H9 (cell line): Measurements from ENCODE around the gene TTN. TPM values are rescaled to one million over a fixed set of nuclear protein-coding genes. Genes with fewer than 3 reads are reported as not detected.

Experiments
- DNase-seq: peaks from one replicate; pipeline ENCODE4 v3.0.0-alpha.2; 2017
- H2AFZ ChIP-seq: one replicate; pipeline ENCODE4 v1.6.1; 2013; ENCODE audit warnings: mild to moderate bottlenecking, low read length, control low read depth, moderate library complexity
- H2AK5ac ChIP-seq: 2 replicates; pipeline ENCODE4 v1.6.1; 2013; ENCODE audit warnings: low read length, control low read depth, mixed read lengths; ENCODE audit not compliant: insufficient read length
- H2BK120ac ChIP-seq: one replicate; pipeline ENCODE4 v1.6.1; 2013; ENCODE audit warnings: low read depth, mild to moderate bottlenecking, low read length, control low read depth, inconsistent platforms; ENCODE audit not compliant: poor library complexity, severe bottlenecking
- H2BK12ac ChIP-seq: 2 replicates; pipeline ENCODE4 v1.6.1; 2013; ENCODE audit warnings: low read length, control low read depth, mixed read lengths, low read depth; ENCODE audit not compliant: insufficient read length
- H2BK15ac ChIP-seq: 2 replicates; pipeline ENCODE4 v1.6.1; 2013; ENCODE audit warnings: low read depth, low read length, control low read depth
- H2BK20ac ChIP-seq: one replicate; pipeline ENCODE4 v1.6.1; 2013; ENCODE audit warnings: low read depth, mild to moderate bottlenecking, low read length, control low read depth, inconsistent platforms; ENCODE audit not compliant: poor library complexity, severe bottlenecking
- H2BK5ac ChIP-seq: 2 replicates; pipeline ENCODE4 v1.6.1; 2013; ENCODE audit warnings: low read length, control low read depth, mixed read lengths; ENCODE audit not compliant: insufficient read length
- H3K14ac ChIP-seq: 2 replicates; pipeline ENCODE4 v1.6.1; 2013; ENCODE audit warnings: low read length, control low read depth; ENCODE audit not compliant: insufficient read depth
- H3K18ac ChIP-seq: 2 replicates; pipeline ENCODE4 v1.6.1; 2013; ENCODE audit warnings: low read depth, mild to moderate bottlenecking, mixed read lengths, low read length, control low read depth; ENCODE audit not compliant: insufficient read length
- H3K23ac ChIP-seq: 2 replicates; pipeline ENCODE4 v1.6.1; 2013; ENCODE audit warnings: low read length, control low read depth, mixed read lengths, low read depth; ENCODE audit not compliant: insufficient read length
- H3K23me2 ChIP-seq: 2 replicates; pipeline ENCODE4 v1.6.1; 2013; ENCODE audit warnings: low read depth, mild to moderate bottlenecking, mixed read lengths, low read length, control low read depth; ENCODE audit not compliant: insufficient read length, poor library complexity, severe bottlenecking
- H3K27ac ChIP-seq: 2 replicates; pipeline ENCODE4 v1.5.1; 2013; ENCODE audit warnings: low read length, control low read depth, mixed read lengths, low read depth; ENCODE audit not compliant: insufficient read length
- H3K27me3 ChIP-seq: 2 replicates; pipeline ENCODE4 v1.6.1; 2013; ENCODE audit warnings: low read length, control low read depth, inconsistent platforms; ENCODE audit not compliant: insufficient read depth
- H3K4ac ChIP-seq: 2 replicates; pipeline ENCODE4 v1.6.1; 2013; ENCODE audit warnings: low read depth, mild to moderate bottlenecking, control low read depth, inconsistent platforms, low read length, moderate library complexity
- H3K4me1 ChIP-seq: 2 replicates; pipeline ENCODE4 v1.6.1; 2013; ENCODE audit warnings: low read length, control low read depth, inconsistent platforms; ENCODE audit not compliant: insufficient read depth
- H3K4me2 ChIP-seq: 2 replicates; pipeline ENCODE4 v1.6.1; 2013; ENCODE audit warnings: low read length, control low read depth, mixed read lengths; ENCODE audit not compliant: insufficient read length, insufficient read depth
- H3K56ac ChIP-seq: 2 replicates; pipeline ENCODE4 v1.6.1; 2013; ENCODE audit warnings: low read depth, mild to moderate bottlenecking, mixed read lengths, low read length, control low read depth; ENCODE audit not compliant: insufficient read length
- H3K79me1 ChIP-seq: 2 replicates; pipeline ENCODE4 v1.6.1; 2013; ENCODE audit warnings: low read depth, mild to moderate bottlenecking, moderate library complexity, low read length, control low read depth, inconsistent platforms; ENCODE audit not compliant: insufficient read depth, poor library complexity, severe bottlenecking
- H3K79me2 ChIP-seq: 2 replicates; pipeline ENCODE4 v1.6.1; 2013; ENCODE audit warnings: low read length, control low read depth, inconsistent platforms; ENCODE audit not compliant: insufficient read depth
- H3K9ac ChIP-seq: 2 replicates; pipeline ENCODE4 v1.6.1; 2013; ENCODE audit warnings: low read length, control low read depth, mixed read lengths; ENCODE audit not compliant: insufficient read length; ENCODE audit errors: extremely low read depth
- H3K9me3 ChIP-seq: one replicate; pipeline ENCODE4 v1.6.1; 2013; ENCODE audit warnings: low read depth, low read length, inconsistent platforms; ENCODE audit not compliant: control insufficient read depth
- H3T11ph ChIP-seq: one replicate; pipeline ENCODE4 v1.6.1; 2013; ENCODE audit warnings: mild to moderate bottlenecking, low read length, control low read depth, inconsistent platforms
- H4K20me1 ChIP-seq: one replicate; pipeline ENCODE4 v1.6.1; 2013; ENCODE audit not compliant: control insufficient read depth, insufficient read length, insufficient read depth
- H4K5ac ChIP-seq: 2 replicates; pipeline ENCODE4 v1.6.1; 2013; ENCODE audit warnings: low read depth, mild to moderate bottlenecking, mixed read lengths, low read length, control low read depth; ENCODE audit not compliant: insufficient read length
- H4K8ac ChIP-seq: replicated peaks from 2 replicates; pipeline ENCODE4 v1.6.1; 2013; ENCODE audit warnings: low read length, control low read depth, mixed read lengths, low read depth; ENCODE audit not compliant: insufficient read length
- H4K91ac ChIP-seq: 2 replicates; pipeline ENCODE4 v1.6.1; 2013; ENCODE audit warnings: low read depth, mild to moderate bottlenecking, moderate library complexity, mixed read lengths, low read length, control low read depth; ENCODE audit not compliant: insufficient read length
- H3K27ac Mint-ChIP-seq, 3 experiments: 2 replicates in 2 of 3; 3 replicates in 1 of 3; pipeline ENCODE4 v1.8.0; 2020 to 2021; ENCODE audit warnings: mixed read lengths in 3 of 3, mild to moderate bottlenecking in 1 of 3, moderate library complexity in 1 of 3
- H3K27me3 Mint-ChIP-seq: 2 replicates; pipeline ENCODE4 v1.8.0; 2021; ENCODE audit warnings: low read depth, mild to moderate bottlenecking, moderate library complexity, mixed read lengths
- H3K36me3 Mint-ChIP-seq, 3 experiments: 2 replicates in 2 of 3; 3 replicates in 1 of 3; pipeline ENCODE4 v1.8.0; 2020 to 2021; ENCODE audit warnings: low read depth in 3 of 3, mixed read lengths in 3 of 3; ENCODE audit not compliant: insufficient read depth in 1 of 3
- H3K4me1 Mint-ChIP-seq, 2 experiments: 2 replicates each; pipeline ENCODE4 v1.8.0; 2020; ENCODE audit warnings: mixed read lengths in 2 of 2
- H3K4me3 Mint-ChIP-seq, 2 experiments: 2 replicates in 1 of 2; 3 replicates in 1 of 2; pipeline ENCODE4 v1.8.0; 2020 to 2021; ENCODE audit warnings: mild to moderate bottlenecking in 2 of 2, mixed read lengths in 2 of 2, moderate library complexity in 1 of 2
- H3K9me3 Mint-ChIP-seq, 2 experiments: 2 replicates in 1 of 2; 3 replicates in 1 of 2; pipeline ENCODE4 v1.8.0; 2020; ENCODE audit warnings: mild to moderate bottlenecking in 2 of 2, mixed read lengths in 2 of 2, moderate library complexity in 1 of 2
- WGBS: extraction: QIAGEN DNeasy Blood & Tissue Kit; methylation state at CpG from one replicate; pipeline ENCODE4 v1.1.7; 2013; ENCODE audit warnings: missing lambda C conversion rate, low lambda C conversion rate, mixed read lengths; ENCODE audit not compliant: insufficient read length; ENCODE audit errors: extremely low coverage; 5-methylcytosine and 5-hydroxymethylcytosine counted together
- total RNA-seq: library from RNA; stranded (reverse); gene quantifications from 2 replicates; pipeline ENCODE4 v1.2.1, GENCODE V29; 2021
- TF ChIP-seq, protein P1 (sequence below): fragments of 200-600 bp; sonication (generic); conservative IDR thresholded peaks from 3 replicates; pipeline ENCODE4 v1.8.0; 2021; ENCODE audit warnings: antibody characterized with exemption, mild to moderate bottlenecking

Gene TTN
- total RNA-seq, 1 experiment from 2014 or later = 0.70 TPM

DNA sequence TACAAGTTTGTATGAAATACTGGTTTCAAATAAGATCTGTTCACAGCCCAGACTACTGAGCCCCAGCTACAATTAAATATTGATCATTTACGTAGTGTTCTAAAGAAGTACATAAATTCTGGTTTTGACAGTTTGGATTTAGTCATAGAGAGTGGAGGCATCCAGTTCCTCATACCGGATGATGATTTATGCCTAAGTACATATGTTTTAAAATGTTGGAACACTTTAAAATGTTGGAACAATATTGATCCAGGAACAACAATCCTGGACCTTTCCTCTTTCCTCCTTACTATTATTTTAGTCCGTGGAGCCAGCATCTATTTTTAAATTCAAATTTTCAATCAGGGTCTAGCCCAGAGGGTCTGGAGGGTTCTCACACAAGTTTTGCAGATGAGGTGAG, 22.8 kb upstream of the TTN start:
- Histone ChIP-seq H2BK20ac (no peak overlapping the region), H4K20me1 (no peaks in the 10 kb centered on the region), H3K4me1 (no peaks in the 10 kb centered on the region), H3K23ac (no peak overlapping the region), H4K8ac (no peak overlapping the region), H2BK12ac (no peak overlapping the region), H3K79me1 (no peaks in the 10 kb centered on the region), H3K27me3 (no peaks in the 10 kb centered on the region), H2AK5ac (no peak overlapping the region), H3K4ac (no peak overlapping the region), H3K27ac (no peak overlapping the region), H3K9ac (no peak overlapping the region), H3K4me2 (no peak overlapping the region), H4K5ac (no peak overlapping the region), H3K23me2 (no peaks in the 10 kb centered on the region), H3K9me3 (no peaks in the 10 kb centered on the region), H3K18ac (no peak overlapping the region), H2BK5ac (no peak overlapping the region), H2BK120ac (no peak overlapping the region), H3K14ac (no peak overlapping the region), H2BK15ac (no peak overlapping the region), H3K79me2 (no peaks in the 10 kb centered on the region), H4K91ac (no peak overlapping the region), H3K56ac (no peak overlapping the region), H2AFZ (no peak overlapping the region), H3T11ph (no peak overlapping the region)
- Mint-ChIP-seq H3K9me3 (peaks cover 0 to 3% of the 10 kb centered on the region in 2 experiments; a peak in 1 of 5 replicates), H3K4me3 (no peak overlapping the region), H3K27me3 (no peaks in the 10 kb centered on the region), H3K27ac (no peak overlapping the region), H3K36me3 (no peaks in the 10 kb centered on the region), H3K4me1 (peaks cover 10 to 15% of the 10 kb centered on the region in 2 experiments)
- DNase-seq = no peak
- TF ChIP-seq, protein P1, sequence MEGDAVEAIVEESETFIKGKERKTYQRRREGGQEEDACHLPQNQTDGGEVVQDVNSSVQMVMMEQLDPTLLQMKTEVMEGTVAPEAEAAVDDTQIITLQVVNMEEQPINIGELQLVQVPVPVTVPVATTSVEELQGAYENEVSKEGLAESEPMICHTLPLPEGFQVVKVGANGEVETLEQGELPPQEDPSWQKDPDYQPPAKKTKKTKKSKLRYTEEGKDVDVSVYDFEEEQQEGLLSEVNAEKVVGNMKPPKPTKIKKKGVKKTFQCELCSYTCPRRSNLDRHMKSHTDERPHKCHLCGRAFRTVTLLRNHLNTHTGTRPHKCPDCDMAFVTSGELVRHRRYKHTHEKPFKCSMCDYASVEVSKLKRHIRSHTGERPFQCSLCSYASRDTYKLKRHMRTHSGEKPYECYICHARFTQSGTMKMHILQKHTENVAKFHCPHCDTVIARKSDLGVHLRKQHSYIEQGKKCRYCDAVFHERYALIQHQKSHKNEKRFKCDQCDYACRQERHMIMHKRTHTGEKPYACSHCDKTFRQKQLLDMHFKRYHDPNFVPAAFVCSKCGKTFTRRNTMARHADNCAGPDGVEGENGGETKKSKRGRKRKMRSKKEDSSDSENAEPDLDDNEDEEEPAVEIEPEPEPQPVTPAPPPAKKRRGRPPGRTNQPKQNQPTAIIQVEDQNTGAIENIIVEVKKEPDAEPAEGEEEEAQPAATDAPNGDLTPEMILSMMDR = no peak
- no CpG with 5 or more reads among the region's 3 CpGs for WGBS
